Measurements from ENCODE around the gene PILRA.

The PILRA gene

DNA sequence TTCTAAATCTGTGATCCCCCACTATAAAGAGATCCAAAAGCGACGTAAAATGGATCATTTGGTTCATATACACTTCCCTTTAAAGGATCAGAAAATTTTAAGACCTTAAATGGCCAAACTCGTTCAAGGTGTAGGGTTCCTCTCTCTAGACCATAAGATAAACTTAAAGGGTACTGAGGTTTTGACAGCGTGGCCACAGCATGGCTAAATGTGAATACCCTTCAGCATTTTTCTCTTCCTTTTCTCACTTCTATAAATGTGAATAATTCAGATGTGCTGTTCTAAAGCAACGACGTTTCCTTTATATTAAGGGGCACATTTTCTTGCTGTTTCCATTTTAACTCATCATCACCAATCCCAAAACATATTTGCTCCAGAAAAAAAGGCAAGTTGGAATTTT is 50.0 kb downstream of the PILRA start:
- ATAC-seq (ENCODE audit: low read depth) (no peak), DNase-seq (ENCODE audit: low spot score in 2 of 2) (no peak)
- no peak overlapping the region for H3K27ac Mint-ChIP-seq

GRCh38 chr7:100425347-100425746 is 52.1 kb downstream of the PILRA start:
- Mint-ChIP-seq H3K27me3 (no peaks in the 10 kb centered on the region), H3K27ac (no peak overlapping the region), H3K9me3 (no peaks in the 10 kb centered on the region), H3K4me1 (peaks cover 6% of the 10 kb centered on the region), H3K36me3 (peaks cover 3% of the 10 kb centered on the region), H3K4me3 (no peak overlapping the region)
- no peak for ATAC-seq (ENCODE audit: low read depth)
- DNase-seq (ENCODE audit: low spot score in 2 of 2) = no peak

More for the DNA sequence above, 50.0 kb downstream of the PILRA start:
- peaks cover 3% of the 10 kb centered on the region for H3K36me3 Mint-ChIP-seq
- peaks cover 3% of the 10 kb centered on the region for H3K4me1 Mint-ChIP-seq
- no peaks in the 10 kb centered on the region for H3K27me3 Mint-ChIP-seq
- no peak overlapping the region for H3K4me3 Mint-ChIP-seq
- no peaks in the 10 kb centered on the region for H3K9me3 Mint-ChIP-seq

- Mint-ChIP-seq H3K27ac (peak overlapping the region; percentile 19), H3K27me3 (no peaks in the 10 kb centered on the region)
- no peak for ATAC-seq (ENCODE audit: low read depth)
Measured at GRCh38 chr7:100426516-100426915, 53.2 kb downstream of the PILRA start.

GRCh38 chr7:100427762-100428198 is 54.5 kb downstream of the PILRA start:
- ATAC-seq (ENCODE audit: low read depth) = no peak
- Mint-ChIP-seq H3K27me3 (no peaks in the 10 kb centered on the region), H3K4me3 (peak overlapping the region; percentile 97), H3K4me1 (peaks cover 19% of the 10 kb centered on the region), H3K36me3 (peaks cover 3% of the 10 kb centered on the region), H3K9me3 (no peaks in the 10 kb centered on the region), H3K27ac (peak overlapping the region; percentile 100)
- DNase-seq (ENCODE audit: low spot score in 2 of 2) = no peak

More at GRCh38 chr7:100426516-100426915, 53.2 kb downstream of the PILRA start:
- no peak overlapping the region for H3K4me3 Mint-ChIP-seq
- no peak for DNase-seq (ENCODE audit: low spot score in 2 of 2)
- peaks cover 3% of the 10 kb centered on the region for H3K36me3 Mint-ChIP-seq
- H3K4me1 Mint-ChIP-seq = peaks cover 13% of the 10 kb centered on the region
- no peaks in the 10 kb centered on the region for H3K9me3 Mint-ChIP-seq

GRCh38 chr7:100428199-100428966 is 55.1 kb downstream of the PILRA start, which contains the start of gene ZCWPW1:
Gene ZCWPW1 (minus strand): TSS chr7:100428703. CDS start chr7:100420649, 8,054 bp downstream.
- Mint-ChIP-seq H3K36me3 (peaks cover 1% of the 10 kb centered on the region), H3K4me3 (peak within 1 kb of the TSS; percentile 97), H3K9me3 (no peaks in the 10 kb centered on the region), H3K27ac (peak within 1 kb of the TSS; percentile 100), H3K27me3 (no peaks in the 10 kb centered on the region), H3K4me1 (peaks cover 19% of the 10 kb centered on the region)
- ATAC-seq (ENCODE audit: low read depth) (peak; percentile 56), DNase-seq (ENCODE audit: low spot score in 2 of 2) (peak; percentile 95 to 99)

GRCh38 chr7:100428967-100429636 is 55.8 kb downstream of the PILRA start:
- peak overlapping the region; percentile 97 for H3K4me3 Mint-ChIP-seq
- H3K27me3 Mint-ChIP-seq = no peaks in the 10 kb centered on the region
- H3K9me3 Mint-ChIP-seq = no peaks in the 10 kb centered on the region
- H3K4me1 Mint-ChIP-seq = peaks cover 25% of the 10 kb centered on the region
- H3K36me3 Mint-ChIP-seq = peaks cover 5% of the 10 kb centered on the region
- DNase-seq (ENCODE audit: low spot score in 2 of 2) (peak; percentile 100), ATAC-seq (ENCODE audit: low read depth) (peak; percentile 54)
- peak overlapping the region; percentile 100 for H3K27ac Mint-ChIP-seq

DNA sequence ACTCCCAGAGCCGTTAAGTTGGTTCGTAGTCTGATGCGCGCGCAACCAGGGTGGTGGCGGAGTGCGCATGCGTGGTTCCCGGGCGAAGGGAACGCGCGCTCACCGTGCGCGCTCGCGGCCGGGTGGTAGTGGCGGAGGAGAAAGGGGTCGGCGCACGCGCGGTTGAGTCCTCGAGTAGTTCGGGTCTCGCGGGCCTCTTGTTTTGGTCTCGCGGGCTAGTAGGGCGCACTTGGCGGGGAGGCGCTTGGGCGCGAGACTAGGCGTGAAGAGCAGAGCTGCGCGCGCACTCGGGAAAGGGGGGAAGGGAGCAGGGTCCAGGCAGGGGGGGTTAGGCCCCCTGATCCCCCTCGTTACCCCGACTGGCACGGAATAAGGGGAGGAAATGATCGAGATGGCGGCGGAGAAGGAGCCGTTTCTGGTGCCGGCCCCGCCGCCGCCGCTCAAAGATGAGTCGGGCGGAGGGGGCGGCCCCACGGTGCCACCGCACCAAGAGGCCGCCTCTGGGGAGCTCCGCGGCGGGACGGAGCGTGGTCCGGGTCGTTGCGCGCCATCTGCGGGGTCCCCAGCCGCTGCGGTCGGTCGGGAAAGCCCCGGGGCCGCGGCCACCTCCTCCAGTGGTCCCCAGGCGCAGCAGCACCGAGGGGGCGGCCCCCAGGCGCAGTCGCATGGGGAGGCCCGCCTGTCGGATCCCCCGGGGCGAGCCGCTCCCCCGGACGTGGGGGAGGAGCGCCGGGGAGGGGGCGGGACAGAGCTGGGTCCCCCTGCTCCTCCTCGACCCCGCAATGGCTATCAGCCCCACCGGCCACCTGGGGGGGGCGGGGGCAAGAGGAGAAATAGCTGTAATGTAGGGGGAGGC is 56.6 kb downstream of the PILRA start, which contains the start of gene MEPCE:
Gene MEPCE (plus strand): TSS at position 195 of the 856 bp plus-strand sequence. CDS start 188 bp downstream, at position 383.
- Mint-ChIP-seq H3K27me3 (no peaks in the 10 kb centered on the region), H3K9me3 (no peaks in the 10 kb centered on the region), H3K4me3 (peak within 1 kb of the TSS; percentile 97), H3K36me3 (peaks cover 7% of the 10 kb centered on the region), H3K27ac (peak within 1 kb of the TSS; percentile 100), H3K4me1 (peaks cover 31% of the 10 kb centered on the region)
- ATAC-seq (ENCODE audit: low read depth) (peak; percentile 41), DNase-seq (ENCODE audit: low spot score in 2 of 2) (peak; percentile 95 to 98)

GRCh38 chr7:100430493-100431285 is 57.4 kb downstream of the PILRA start:
- peaks cover 35% of the 10 kb centered on the region for H3K4me1 Mint-ChIP-seq
- ATAC-seq (ENCODE audit: low read depth) (no peak), DNase-seq (ENCODE audit: low spot score in 2 of 2) (no peak)

GRCh38 chr7:100431286-100431735 is 58.0 kb downstream of the PILRA start:
- Mint-ChIP-seq H3K9me3 (no peaks in the 10 kb centered on the region), H3K36me3 (peaks cover 7% of the 10 kb centered on the region), H3K27ac (peak overlapping the region; percentile 62), H3K4me3 (peak overlapping the region; percentile 43), H3K4me1 (peaks cover 35% of the 10 kb centered on the region), H3K27me3 (no peaks in the 10 kb centered on the region)
- no peak for ATAC-seq (ENCODE audit: low read depth)
- DNase-seq (ENCODE audit: low spot score in 2 of 2) = no peak

More at GRCh38 chr7:100430493-100431285, 57.4 kb downstream of the PILRA start:
- H3K4me3 Mint-ChIP-seq = peak overlapping the region; percentile 97
- peak overlapping the region; percentile 100 for H3K27ac Mint-ChIP-seq
- peaks cover 7% of the 10 kb centered on the region for H3K36me3 Mint-ChIP-seq
- no peaks in the 10 kb centered on the region for H3K27me3 Mint-ChIP-seq
- no peaks in the 10 kb centered on the region for H3K9me3 Mint-ChIP-seq

GRCh38 chr7:100432053-100432452 is 58.8 kb downstream of the PILRA start:
- Mint-ChIP-seq H3K4me3 (no peak overlapping the region), H3K9me3 (no peaks in the 10 kb centered on the region), H3K4me1 (peaks cover 35% of the 10 kb centered on the region), H3K36me3 (peaks cover 7% of the 10 kb centered on the region), H3K27me3 (no peaks in the 10 kb centered on the region), H3K27ac (peak overlapping the region; percentile 62)
- ATAC-seq (ENCODE audit: low read depth) (no peak), DNase-seq (ENCODE audit: low spot score in 2 of 2) (no peak)

DNA sequence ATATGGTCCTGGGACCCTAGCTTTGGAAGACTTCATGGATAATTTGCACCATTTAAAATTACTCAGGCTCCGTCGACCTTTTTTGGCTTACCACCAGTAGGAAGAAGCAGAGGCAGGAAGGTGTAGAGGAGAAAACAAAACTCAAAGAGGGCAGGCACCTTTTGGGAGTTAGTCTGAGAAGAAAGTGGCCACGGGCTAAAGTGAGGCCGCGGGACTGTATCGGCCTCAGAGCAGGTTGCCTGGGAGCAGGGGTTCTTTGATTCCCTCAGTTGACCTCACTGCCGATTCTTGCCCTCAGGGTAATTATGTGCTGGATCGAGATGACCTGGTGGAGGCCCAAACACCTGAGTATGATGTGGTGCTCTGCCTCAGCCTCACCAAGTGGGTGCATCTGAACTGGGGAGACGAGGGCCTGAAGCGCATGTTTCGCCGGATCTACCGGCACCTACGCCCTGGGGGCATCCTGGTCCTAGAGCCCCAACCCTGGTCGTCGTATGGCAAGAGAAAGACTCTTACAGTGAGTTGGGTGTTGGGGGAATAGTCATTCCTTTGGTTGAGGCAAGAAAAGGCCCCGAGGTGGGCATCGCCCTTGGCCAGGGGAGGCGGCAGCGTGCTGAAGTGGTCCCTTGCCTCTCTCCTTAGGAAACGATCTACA is 59.5 kb downstream of the PILRA start:
- ATAC-seq (ENCODE audit: low read depth) = no peak
- H3K4me3 Mint-ChIP-seq = no peak overlapping the region
- H3K4me1 Mint-ChIP-seq = peaks cover 35% of the 10 kb centered on the region
- DNase-seq (ENCODE audit: low spot score in 2 of 2) = no peak
- peaks cover 7% of the 10 kb centered on the region for H3K36me3 Mint-ChIP-seq
- H3K9me3 Mint-ChIP-seq = no peaks in the 10 kb centered on the region
- no peaks in the 10 kb centered on the region for H3K27me3 Mint-ChIP-seq
- no peak overlapping the region for H3K27ac Mint-ChIP-seq

- Mint-ChIP-seq H3K9me3 (no peaks in the 10 kb centered on the region), H3K36me3 (peaks cover 7% of the 10 kb centered on the region), H3K27ac (no peak overlapping the region), H3K4me1 (peaks cover 35% of the 10 kb centered on the region), H3K4me3 (no peak overlapping the region), H3K27me3 (no peaks in the 10 kb centered on the region)
- DNase-seq (ENCODE audit: low spot score in 2 of 2) (no peak), ATAC-seq (ENCODE audit: low read depth) (no peak)
Measured at GRCh38 chr7:100433276-100433591, 59.9 kb downstream of the PILRA start.
